SK-N-SH (cell line): ENCODE data around the gene ZIC1.

Experiments
- CHD2 ChIP-seq: fragments of 150-350 bp; IDR thresholded peaks from 2 replicates; pipeline ENCODE4 v1.6.1; 2018; ENCODE audit warnings: low read length; ENCODE audit not compliant: partially characterized antibody
- CTCF ChIP-seq: fragments of 200-600 bp; sonication (generic); IDR thresholded peaks from 2 replicates; pipeline ENCODE4 v1.6.1; 2017; ENCODE audit warnings: antibody characterized with exemption, mild to moderate bottlenecking, moderate library complexity
- EZH2phosphoT487 ChIP-seq: fragments of 200-600 bp; sonication (generic); IDR thresholded peaks from 2 replicates; pipeline ENCODE4 v1.6.1; 2017; ENCODE audit warnings: low read depth, mixed run types, mild to moderate bottlenecking, antibody characterized with exemption, moderate library complexity, borderline replicate concordance
- GABPA ChIP-seq: IDR thresholded peaks from 2 replicates; pipeline ENCODE4 v1.4.0; 2012; ENCODE audit warnings: low read depth, mild to moderate bottlenecking
- GATA2 ChIP-seq: sonication (generic); formaldehyde crosslinking; IDR thresholded peaks from 2 replicates; pipeline ENCODE4 v1.5.0; 2020; ENCODE audit warnings: mild to moderate bottlenecking, missing genetic modification reagents
- TCF12 ChIP-seq: IDR thresholded peaks from 2 replicates; pipeline ENCODE4 v1.4.0; 2012
- USF2 ChIP-seq: fragments of 150-350 bp; IDR thresholded peaks from 2 replicates; pipeline ENCODE4 v1.6.1; 2017; ENCODE audit warnings: antibody characterized with exemption, low read length, low read depth, borderline replicate concordance

- no peak for TF ChIP-seq CTCF
- no peak for TF ChIP-seq USF2
- no peak for TF ChIP-seq TCF12
- TF ChIP-seq GATA2 (CRISPR knock-in tag), result no peak
- TF ChIP-seq EZH2phosphoT487, result no peak
- no peak for TF ChIP-seq CHD2
- no peak for TF ChIP-seq GABPA
Measured at GRCh38 chr3:147407114-147407497, 2.1 kb upstream of the ZIC1 start.
